ENCODE data around the gene CFAP299. TPM values are rescaled to one million over a fixed set of nuclear protein-coding genes. Genes with fewer than 3 reads are reported as not detected.

The CFAP299 gene
- total and polyA plus RNA-seq, 9 of the 15 experiments (the other 6 are each of a cell fraction or from before 2014, with no cell fraction given), result 0.09 to 3.0 (median 0.76) TPM

- H3K4me2 ChIP-seq (ENCODE audit: insufficient read depth, low read length), result no peak overlapping the region
- H3K27me3 ChIP-seq (ENCODE audit: control insufficient read depth in 2 of 2, insufficient read depth in 2 of 2, low read length in 2 of 2), result no peaks in the 10 kb centered on the region
- BruUV-seq (replicated peaks), result no TSS peak
- TF ChIP-seq C11orf30 (IDR thresholded peaks at IDR 0.05; ENCODE audit: low read depth) (no peak), BRF2 (IDR thresholded peaks at IDR 0.05; ENCODE audit: borderline replicate concordance, insufficient read depth, insufficient read length) (no peak), TCF3 (CRISPR knock-in tag; IDR thresholded peaks at IDR 0.05) (no peak), ZFP1 (CRISPR knock-in tag; IDR thresholded peaks at IDR 0.05) (no peak), SMARCB1 (IDR thresholded peaks at IDR 0.05; ENCODE audit: insufficient read length, low read depth) (no peak), POLR3G (IDR thresholded peaks at IDR 0.05; ENCODE audit: extremely low read depth, insufficient read length, insufficient replicate concordance) (no peak), ZNF740 (CRISPR knock-in tag; IDR thresholded peaks at IDR 0.05) (no peak), ZNF740 (tag; IDR thresholded peaks at IDR 0.05) (no peak), ELK3 (CRISPR knock-in tag; IDR thresholded peaks at IDR 0.05) (no peak), RCOR1 (IDR thresholded peaks at IDR 0.05; ENCODE audit: borderline replicate concordance in 1 of 2, low read depth in 2 of 2, low read length in 2 of 2) (no peak), ZBTB8A (IDR thresholded peaks at IDR 0.05; ENCODE audit: partially characterized antibody) (no peak), ZNF175 (CRISPR knock-in tag; IDR thresholded peaks at IDR 0.05; ENCODE audit: low read depth) (no peak), ILF3 (IDR thresholded peaks at IDR 0.05; ENCODE audit: borderline replicate concordance) (no peak), PRMT5 (CRISPR knock-in tag; IDR thresholded peaks at IDR 0.05) (no peak), ZNF764 (CRISPR knock-in tag; IDR thresholded peaks at IDR 0.05; ENCODE audit: low read depth) (no peak), MEF2D (tag; conservative IDR thresholded peaks at IDR 0.05; ENCODE audit: low read depth) (no peak), ZBTB9 (CRISPR knock-in tag; IDR thresholded peaks at IDR 0.05) (no peak), EWSR1 (IDR thresholded peaks at IDR 0.05; ENCODE audit: borderline replicate concordance, low read depth, partially characterized antibody) (no peak)
- no peak overlapping the region for H3K9ac ChIP-seq (ENCODE audit: insufficient read depth in 1 of 2, low read depth in 2 of 2, low read length in 2 of 2)
- intact Hi-C loops (cut with micrococcal nuclease) (no loop called here), in situ Hi-C loops (cut with MboI) (no loop called here)
- no peak for ATAC-seq
- H3K36me3 ChIP-seq (ENCODE audit: control insufficient read depth, insufficient read depth, low read length), result no peaks in the 10 kb centered on the region
- ChIA-PET POLR2A (interaction anchor here (0.6 kb wide), 1 partner anchor 13 kb away, joined by 3 read pairs; no protein-coding TSS in a partner anchor), CTCF (ENCODE audit: low intra/inter-chr PET ratio) (no interaction called here)
- FAIRE-seq, result no peak
- no peak overlapping the region for H2AFZ ChIP-seq (ENCODE audit: low read depth, low read length)
- 29% methylated on average over 1 of the region's 1 CpG for WGBS (ENCODE audit: insufficient coverage, low coverage, missing lambda C conversion rate)
- H4K20me1 ChIP-seq (replicated peaks; ENCODE audit: control insufficient read depth, insufficient read depth, low read length), result no peaks in the 10 kb centered on the region
- DNase-seq (ENCODE audit: extremely low read depth in 1 of 4, low spot score in 3 of 4), result no peak
- H3K27ac ChIP-seq (ENCODE audit: extremely low read depth, low read depth, low read length), result no peak overlapping the region
- H3K4me1 ChIP-seq (replicated peaks in 1 of 2; ENCODE audit: control insufficient read depth in 2 of 2, insufficient read depth in 2 of 2, low read length in 2 of 2), result peaks cover 0 to 20% of the 10 kb centered on the region in 2 experiments; a peak in 3 of 5 replicates
- H3K79me2 ChIP-seq (ENCODE audit: control insufficient read depth, insufficient read depth, low read length), result no peaks in the 10 kb centered on the region
- no peaks in the 10 kb centered on the region for H3K9me3 ChIP-seq (replicated peaks; ENCODE audit: control insufficient read depth, insufficient read depth, low read depth, low read length)
- no peaks in the 10 kb centered on the region for H3K9me1 ChIP-seq (ENCODE audit: control insufficient read depth, insufficient read depth, low read length)
- H3K4me3 ChIP-seq, result no peak overlapping the region
These were observed 84.4 kb downstream of the CFAP299 start for GRCh38 chr4:80419946-80420345.

Data from K562 (cell line).